GF-D8 (cell line): ENCODE measurements around the gene RAB33B.

Experiments
- DNase-seq: peaks from one replicate; lab custom pipeline; 2025; lab: John Stamatoyannopoulos, UW

The RAB33B gene

GRCh38 chr4:139508581-139509237 lies 54.8 kb downstream of the RAB33B start:
- DNase-seq, result no peak

- DNase-seq, result no peak
Measured at GRCh38 chr4:139509727-139510410, 55.9 kb downstream of the RAB33B start.

GRCh38 chr4:139511320-139511719 lies 57.4 kb downstream of the RAB33B start:
- no peak for DNase-seq

GRCh38 chr4:139514382-139515059 lies 60.6 kb downstream of the RAB33B start:
- no peak for DNase-seq

- DNase-seq, result no peak
Measured at GRCh38 chr4:139515531-139515958, 61.6 kb downstream of the RAB33B start.

GRCh38 chr4:139521754-139522401 lies 68.0 kb downstream of the RAB33B start:
- DNase-seq, result no peak

- DNase-seq, result no peak
Measured at GRCh38 chr4:139522457-139522856, 68.5 kb downstream of the RAB33B start.

GRCh38 chr4:139523076-139523475 lies 69.2 kb downstream of the RAB33B start:
- DNase-seq, result no peak

- no peak for DNase-seq
Measured at GRCh38 chr4:139524062-139524631, 70.2 kb downstream of the RAB33B start.

GRCh38 chr4:139525414-139525813 lies 71.5 kb downstream of the RAB33B start:
- no peak for DNase-seq
